ENCODE results near the gene HMGXB4. TPM values are rescaled to one million over a fixed set of nuclear protein-coding genes. Genes with fewer than 3 reads are reported as not detected.
A peak's percentile ranks its signal among the peaks of the same experiment; 100 is the strongest.
"Not testable (repeated sequence)": the region's sequence is repeated elsewhere in the genome, so short reads cannot be mapped to it uniquely, and the experiment has no call there.

Gene HMGXB4, protein sequence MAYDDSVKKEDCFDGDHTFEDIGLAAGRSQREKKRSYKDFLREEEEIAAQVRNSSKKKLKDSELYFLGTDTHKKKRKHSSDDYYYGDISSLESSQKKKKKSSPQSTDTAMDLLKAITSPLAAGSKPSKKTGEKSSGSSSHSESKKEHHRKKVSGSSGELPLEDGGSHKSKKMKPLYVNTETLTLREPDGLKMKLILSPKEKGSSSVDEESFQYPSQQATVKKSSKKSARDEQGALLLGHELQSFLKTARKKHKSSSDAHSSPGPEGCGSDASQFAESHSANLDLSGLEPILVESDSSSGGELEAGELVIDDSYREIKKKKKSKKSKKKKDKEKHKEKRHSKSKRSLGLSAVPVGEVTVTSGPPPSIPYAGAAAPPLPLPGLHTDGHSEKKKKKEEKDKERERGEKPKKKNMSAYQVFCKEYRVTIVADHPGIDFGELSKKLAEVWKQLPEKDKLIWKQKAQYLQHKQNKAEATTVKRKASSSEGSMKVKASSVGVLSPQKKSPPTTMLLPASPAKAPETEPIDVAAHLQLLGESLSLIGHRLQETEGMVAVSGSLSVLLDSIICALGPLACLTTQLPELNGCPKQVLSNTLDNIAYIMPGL
- 7.0 and 8.1 TPM in 2 replicates for total RNA-seq (2014; rRNA removed; shearing (Covaris generic))

DNA sequence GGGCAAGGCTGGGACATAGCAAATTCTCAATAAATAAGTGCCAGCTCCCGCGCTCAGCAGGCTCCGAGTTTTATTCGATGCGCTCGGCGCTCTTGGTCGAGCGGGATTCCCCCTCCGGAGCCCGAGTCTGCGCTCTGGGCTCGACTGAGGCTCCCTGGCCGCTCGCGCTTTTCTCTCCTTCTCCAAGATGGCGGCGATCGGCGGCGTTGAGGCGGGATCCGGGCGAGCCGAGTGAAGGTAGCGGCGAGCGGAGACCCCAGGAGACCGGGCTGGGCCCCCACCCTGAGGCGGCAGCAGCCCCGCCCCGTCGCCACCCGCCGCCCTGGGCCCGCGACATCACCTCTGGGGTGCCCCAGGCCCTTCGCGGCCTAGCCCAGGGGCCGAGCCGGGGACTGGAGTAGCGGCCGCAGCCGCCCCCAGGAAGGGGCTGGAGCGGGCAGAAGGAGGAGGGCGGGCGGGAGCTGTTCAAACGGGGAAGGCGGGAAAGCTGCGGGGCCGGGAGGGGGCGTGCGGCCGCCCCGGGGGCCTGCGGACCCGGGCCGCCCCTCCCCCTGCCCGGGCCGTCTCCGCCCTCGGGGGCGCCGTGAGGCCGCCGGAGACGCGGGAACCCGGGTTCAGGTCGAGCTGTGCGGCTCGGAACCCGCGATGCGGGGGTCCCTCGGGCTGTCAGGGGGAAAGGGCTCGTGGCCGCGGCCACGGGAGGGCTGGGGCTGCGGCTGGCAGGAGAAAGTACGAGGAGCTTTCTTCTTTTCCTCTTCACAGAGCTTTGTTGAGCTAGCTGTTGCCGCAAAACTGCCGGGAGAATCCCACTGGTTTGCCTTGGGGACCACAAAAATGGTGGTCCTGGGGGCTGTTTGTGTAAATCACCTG is at the start of gene HMGXB4:
Gene HMGXB4, plus strand, starts transcription at position 173 of the 870 bp plus-strand sequence. CDS start 4,898 bp downstream, outside the sequence.
- DNase-seq (ENCODE audit: low spot score): peak; percentile 80

DNA sequence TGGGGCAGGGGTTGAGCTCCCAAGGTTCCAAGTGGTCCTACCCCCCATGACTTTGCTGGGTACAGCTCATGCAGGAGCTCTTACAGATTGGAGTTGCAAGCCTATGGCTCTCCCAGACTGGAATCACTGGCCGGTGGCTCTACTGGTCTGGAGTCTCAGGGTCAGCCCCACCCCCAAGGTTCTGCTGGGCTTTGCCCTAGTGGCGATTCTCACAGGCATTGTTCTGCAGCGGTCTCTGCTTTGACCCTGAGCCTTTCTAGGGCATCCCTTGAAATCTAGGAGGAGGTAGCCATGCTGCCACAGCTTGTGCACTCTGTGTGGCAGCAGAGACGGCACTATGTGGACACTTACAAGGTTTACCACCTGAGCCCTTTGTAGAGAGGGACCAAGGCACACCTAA is 49.3 kb upstream of the HMGXB4 start:
- no peak for DNase-seq (ENCODE audit: low spot score)

DNA sequence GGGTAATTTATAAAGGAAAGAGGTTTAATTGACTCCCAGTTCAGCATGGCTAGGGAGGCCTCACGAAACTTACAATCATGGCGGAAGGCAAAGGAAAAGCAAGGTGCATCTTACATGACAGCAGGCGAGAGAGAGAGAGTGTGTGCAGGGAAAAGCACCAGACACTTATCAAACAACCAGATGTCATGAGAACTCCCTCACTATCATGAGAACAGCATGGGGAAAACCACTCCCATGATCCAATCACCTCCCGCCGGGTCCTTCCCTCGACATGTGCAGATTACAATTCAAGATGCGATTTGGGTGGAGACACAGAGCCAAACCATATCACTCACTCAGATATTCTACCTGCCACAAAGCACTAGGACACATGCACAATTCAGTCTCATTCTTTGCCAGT is 48.1 kb upstream of the HMGXB4 start:
- DNase-seq (ENCODE audit: low spot score): no peak

DNA sequence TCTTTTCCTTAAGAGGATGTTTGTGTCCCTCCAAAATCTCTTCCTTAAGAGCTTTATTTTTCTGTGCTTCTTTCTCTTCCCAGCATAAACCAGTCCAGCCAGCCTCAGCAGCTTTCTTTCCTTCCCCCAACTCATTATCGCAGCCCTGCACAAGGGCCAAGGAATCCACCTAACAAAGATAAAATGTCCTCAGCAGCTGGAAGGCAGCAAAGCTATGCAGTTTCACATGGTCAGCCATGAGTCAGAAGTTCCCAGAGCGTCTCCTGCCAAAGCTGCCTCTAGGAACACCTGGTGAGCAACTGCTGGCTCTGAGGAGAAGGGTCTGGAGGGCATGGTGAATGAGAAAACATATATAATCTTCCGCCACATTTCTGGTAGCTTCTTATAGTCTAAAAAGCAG is 45.3 kb upstream of the HMGXB4 start:
- no peak for DNase-seq (ENCODE audit: low spot score)

DNA sequence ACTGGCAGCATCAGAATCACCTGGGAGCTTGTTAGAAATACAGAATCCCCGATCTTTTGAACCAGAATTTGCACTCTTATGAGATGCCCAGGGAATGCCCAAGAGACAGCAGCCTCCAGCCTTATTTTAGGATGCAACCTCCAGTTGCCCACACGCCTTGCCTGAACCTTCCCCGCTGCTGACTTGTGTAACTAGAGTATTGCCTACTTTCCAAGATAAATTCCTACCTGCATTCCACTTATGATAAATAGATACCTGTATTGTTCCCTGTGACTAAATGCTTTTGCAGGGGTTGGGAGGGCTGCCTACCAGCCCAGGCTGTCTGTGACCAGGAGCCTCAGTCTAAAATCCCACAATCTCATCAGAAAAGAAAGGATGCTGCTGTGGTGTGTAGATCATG is 44.3 kb upstream of the HMGXB4 start:
- no peak for DNase-seq (ENCODE audit: low spot score)

DNA sequence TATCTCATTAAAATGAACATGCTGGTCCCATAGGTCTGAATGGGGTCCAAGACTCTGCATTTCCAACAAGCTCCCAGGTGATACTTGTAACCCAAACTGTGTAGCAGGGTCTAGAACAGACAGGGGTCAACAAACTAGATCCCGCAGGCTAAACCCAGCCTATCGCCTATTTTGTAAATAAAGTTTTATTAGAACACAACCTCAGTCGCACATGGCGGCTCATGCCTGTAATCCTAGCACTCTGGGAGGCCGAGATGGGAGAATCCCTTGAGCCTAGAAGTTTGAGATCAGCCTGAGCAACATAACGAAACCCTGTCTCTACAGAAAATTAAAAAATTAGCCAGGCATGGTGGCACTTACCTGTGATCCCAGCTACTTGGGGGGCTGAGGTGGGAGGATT is 42.3 kb upstream of the HMGXB4 start:
- DNase-seq (ENCODE audit: low spot score): no peak

DNA sequence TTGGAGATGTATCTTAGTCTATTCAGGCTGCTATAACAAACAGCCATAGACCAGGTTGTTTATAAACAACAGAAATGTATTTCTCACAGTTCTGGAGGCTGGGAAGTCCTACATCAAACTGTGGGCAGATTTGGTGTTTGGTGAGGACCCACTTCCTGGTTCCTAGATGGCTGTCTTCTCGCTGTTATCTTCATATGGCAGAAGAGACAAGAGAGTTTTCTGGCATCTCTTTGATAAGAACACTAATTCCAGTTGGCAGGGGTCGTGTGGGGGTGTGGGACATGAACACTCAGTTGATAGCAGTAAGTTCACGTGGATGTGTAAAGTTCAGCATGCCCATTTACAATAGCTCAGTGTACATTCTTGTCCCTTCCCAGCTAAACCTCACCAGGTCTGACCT is 41.3 kb upstream of the HMGXB4 start:
- no peak for DNase-seq (ENCODE audit: low spot score)

DNA sequence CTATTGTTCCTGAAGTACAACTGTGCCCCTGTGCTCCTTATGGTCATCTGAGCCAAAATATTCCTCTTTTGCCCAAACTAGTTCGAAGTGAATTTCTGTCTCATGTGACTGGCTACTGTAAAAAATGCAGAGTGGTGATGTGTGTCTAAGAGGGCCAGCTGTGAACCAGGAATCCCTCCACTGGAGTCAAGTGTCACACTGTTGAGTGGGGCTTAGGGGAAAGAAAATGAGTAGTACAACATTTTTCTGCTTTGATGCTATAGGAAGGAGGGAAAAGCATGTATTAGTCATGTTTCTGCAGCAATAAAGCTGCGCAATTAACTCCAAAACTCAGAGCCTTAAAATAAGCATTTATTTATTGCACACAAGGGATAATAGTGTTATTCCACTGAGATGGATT is 39.8 kb upstream of the HMGXB4 start:
- no peak for DNase-seq (ENCODE audit: low spot score)

DNA sequence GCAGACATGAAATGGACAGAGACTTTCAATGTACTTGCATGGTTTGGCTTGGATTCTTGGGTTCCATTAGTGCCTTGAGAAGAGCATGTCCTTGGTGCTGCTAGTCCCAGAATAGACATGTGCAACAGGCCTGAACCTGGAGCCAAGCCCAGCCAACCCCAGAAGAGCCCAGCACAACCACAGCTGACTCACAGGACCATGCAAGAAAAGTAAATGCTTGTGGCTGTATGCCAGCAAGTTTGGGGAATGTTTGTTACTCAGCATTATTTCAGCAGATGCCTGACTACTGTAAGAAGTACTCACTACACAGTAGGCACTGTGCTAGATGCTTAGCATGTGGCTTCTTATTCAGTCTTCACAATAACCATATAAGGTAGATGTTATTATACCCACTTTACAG is 39.2 kb upstream of the HMGXB4 start:
- no peak for DNase-seq (ENCODE audit: low spot score)

DNA sequence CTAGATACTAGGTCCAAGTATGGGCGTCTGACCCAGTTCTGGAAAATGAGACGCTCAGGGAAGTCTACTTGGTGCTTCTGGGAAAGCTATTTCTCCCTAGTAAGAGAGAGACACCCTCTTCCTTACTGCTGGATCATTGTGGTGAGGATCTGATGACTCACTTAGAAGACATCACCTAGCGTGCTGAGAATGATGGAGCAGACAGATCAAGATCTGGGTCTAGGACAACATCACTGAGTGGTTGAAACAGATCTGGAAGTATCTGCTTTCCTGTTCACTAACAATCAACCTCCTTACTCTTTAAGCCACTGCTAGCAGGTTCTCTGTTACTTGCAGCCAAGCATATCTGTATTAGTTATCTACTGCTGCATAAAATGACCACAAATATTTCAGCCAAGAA is 38.3 kb upstream of the HMGXB4 start:
- DNase-seq (ENCODE audit: low spot score): no peak

DNA sequence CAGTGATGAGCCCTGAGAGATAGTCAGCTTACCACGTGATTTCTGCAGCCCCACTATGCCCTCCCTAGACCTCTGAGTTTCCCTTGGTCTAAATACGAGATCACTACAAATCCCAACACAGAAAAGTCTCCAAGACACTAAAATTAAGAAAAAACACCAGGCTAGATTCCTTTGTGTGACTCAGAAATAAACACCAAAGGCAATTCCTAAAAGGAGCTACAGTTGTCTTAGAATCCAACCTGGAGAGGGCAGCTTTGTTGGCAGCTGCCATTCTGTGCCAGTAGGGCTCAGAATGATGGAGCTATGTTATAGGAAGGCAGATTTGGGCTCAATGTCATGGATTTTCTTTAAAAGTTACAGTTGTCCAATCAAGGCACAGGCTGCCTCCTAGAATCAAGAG is 37.1 kb upstream of the HMGXB4 start:
- DNase-seq (ENCODE audit: low spot score): no peak

DNA sequence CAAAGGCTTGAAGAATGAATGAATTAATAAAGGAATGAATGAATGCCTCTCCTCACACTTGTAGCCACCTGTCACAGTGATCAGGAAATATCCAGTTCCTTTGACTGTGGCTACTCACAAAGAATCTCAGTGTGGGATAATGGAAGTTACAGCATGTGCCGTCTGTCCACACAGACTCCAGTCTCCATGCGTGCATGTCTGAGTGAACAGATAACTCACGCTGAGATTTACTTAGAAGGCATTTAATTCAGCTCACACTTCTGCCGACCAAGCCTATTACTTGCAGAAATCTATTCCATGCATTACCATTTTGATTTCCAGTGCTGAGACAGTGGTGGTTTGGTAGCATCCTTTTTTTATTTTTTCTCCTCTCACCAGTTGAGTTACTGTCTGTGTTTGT is 32.3 kb upstream of the HMGXB4 start:
- no peak for DNase-seq (ENCODE audit: low spot score)

DNA sequence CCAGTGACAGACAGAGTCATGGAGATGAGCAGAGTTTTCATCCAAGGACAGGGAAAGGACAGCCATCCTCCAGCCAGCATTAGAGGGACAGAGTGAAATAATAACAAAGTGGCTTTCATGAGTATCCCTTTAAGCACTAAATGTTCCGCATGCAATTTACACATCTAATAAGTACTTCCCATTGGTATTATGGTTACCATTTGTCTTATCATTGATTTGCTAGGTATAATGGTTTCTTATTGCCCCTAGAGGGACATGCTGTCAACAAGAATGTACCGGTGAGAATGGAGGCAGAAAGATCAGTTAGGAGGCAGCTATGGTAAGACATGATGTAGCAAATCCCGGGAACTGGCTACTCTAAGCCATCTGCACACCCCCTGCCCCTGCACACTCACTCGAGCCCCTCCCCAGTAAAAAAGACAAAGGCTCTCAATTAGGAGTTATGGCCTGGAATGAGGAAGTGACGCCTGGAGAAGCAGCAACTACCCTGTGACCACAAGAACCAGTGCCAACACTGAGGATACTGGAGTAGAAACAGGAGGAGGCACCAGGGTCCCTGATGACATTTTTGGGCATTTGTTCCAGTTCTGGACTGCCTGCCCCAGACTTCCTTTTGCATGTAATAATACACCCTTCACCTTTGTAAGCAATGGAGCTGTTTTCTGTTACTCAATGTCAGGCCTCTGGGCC is 30.2 kb upstream of the HMGXB4 start:
- no peak for DNase-seq (ENCODE audit: low spot score)

DNA sequence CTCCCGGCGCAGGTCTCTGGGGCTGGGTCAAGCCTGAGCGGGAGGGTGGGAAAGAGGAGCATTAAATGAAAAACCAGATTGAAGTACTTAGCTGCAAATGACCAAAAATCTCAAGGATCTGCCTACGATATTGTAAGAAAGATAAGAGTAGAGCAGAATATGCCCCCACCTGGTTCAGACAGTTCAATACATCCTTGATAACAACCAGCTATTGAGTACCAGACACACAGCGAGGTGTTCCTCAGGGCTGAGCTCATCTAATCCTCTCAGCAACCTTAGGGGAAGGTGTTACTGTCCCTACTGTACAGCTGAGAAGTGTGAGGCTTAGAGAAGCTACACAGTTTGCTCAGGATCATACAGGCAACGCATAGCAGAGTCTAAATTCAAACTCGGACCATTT is 27.4 kb upstream of the HMGXB4 start:
- DNase-seq (ENCODE audit: low spot score): no peak

DNA sequence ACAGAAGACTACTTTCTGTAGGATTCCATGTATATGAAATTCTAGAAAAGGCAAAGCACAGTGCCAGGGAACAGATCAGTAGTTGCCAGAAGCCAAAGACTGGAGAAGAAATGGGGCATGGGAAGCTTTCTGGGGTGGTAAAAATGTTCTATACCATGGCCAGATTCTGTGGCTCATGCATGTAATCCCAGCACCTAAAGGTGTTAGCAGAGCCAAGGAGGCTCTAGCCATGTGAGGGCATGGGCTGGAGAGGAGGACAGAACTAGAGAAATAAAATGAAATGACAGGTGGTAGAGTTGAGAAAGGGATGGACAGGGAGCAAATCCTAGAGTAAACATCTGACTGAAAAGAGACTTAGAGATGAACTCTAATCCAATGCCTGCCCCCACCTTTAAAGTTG is 26.9 kb upstream of the HMGXB4 start:
- DNase-seq (ENCODE audit: low spot score): no peak

DNA sequence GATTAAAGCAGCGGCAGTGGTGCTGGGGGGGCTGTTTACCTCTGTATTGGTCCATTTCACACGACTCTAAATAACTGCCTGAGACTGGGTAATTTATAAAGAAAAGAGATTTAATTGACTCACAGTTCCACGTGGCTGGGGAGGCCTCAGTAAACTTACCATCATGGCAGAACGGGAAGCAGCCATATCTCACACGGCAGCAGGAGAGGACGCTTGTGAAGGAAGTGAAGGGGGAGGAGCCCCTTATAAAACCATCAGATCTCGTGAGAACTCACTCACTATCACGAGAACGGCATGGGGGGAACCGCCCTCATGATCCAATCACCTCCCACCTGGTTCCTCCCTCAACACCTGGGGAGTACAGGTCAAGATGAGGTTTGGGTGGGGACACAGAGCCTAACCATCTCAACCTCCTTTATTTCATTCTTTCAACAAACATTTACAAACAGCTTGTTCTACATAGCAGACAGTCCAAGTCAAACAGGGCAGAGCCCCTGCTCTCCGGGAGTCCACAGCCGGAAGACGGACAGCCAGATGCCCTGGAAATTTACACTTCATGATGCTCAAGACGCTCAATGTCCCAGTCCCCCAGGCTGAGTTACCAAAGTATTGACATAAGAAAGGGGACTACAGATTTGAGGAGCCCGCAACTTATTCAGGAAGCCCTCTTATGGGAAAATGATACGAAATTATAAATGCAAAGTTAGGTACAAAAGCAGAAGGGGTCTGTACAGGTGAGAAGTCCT is 26.3 kb upstream of the HMGXB4 start:
- DNase-seq (ENCODE audit: low spot score): no peak

DNA sequence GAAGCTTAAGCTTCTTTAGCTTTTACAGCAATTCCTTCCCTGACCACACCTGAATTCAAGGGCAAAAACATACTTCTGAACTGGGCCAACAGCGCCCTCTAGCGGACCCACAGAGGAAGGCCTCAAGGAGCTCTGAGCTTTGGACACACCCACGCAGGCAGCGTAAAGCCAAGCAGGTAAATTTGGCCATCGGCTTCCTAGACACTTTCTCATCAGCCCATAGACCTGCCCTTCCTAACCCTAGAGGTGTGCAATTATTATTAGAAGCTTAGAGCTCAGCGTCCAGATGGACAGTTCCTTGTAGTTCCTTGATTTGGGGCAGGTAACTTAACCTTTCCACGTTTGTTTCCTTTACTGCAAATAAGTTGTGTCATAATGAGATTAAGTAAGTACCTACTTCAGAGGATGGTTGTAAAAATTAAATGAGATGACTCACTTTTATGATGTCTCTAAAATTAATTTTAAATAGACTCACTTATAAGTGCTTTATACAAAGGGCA is 25.7 kb upstream of the HMGXB4 start:
- peak; percentile 83 for DNase-seq (ENCODE audit: low spot score)

DNA sequence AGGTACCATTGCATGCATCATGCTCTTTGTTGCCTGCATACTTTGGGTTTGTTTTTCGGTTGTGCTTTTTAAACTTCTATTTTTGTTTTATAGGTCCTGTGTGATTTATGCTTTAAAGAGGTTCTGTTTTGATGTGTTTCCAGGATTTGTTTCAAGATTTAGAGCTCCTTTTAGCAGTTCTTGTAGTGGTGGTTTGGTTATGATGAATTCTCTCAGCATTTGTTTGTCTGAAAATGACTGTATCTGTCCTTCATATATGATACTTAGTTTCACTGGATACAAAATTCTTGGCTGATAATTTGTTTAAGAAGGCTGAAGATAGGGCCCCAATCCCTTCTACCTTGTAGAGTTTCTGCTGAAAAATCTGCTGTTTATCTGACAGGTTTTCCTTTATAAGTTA is 18.5 kb upstream of the HMGXB4 start:
- not testable (repeated sequence) for DNase-seq (ENCODE audit: low spot score)

DNA sequence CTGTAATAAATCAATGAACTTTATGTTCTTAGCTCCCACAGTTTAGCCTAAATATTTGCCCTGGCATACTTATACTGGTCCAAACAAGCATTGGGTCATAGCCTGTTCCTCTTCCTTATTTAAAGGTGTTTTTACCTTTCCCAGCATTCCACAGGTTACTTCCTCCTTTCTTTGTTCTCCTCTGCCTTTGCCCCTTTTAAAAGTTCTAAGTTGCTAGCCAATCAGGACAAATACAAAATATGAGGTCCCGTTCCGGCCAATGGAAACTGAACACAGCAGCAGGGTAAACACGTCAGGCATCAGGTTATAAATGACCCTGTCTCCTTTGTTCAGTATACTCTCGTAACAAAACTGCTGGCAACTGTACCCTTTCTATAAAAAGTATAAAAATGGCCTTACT is 12.8 kb upstream of the HMGXB4 start:
- DNase-seq (ENCODE audit: low spot score): not testable (repeated sequence)

DNA sequence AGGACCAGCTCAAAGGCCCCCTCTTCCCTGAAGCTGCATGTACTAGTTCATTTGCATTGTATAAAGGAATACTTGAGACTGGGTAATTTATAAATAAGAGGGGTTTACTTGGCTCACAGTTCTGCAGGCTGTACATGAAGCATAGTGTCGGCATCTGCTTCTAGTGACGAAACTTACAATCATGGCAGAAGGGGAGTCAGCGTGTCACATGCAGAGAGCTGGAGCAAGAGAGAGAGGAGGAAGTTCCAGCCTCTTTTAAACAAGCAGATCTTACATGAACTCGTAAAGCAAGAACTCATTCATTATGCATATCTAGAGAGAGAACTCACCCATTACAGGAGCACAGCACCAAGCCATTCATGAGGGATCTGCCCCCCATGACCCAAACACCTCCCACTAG is 7.1 kb upstream of the HMGXB4 start:
- no peak for DNase-seq (ENCODE audit: low spot score)

DNA sequence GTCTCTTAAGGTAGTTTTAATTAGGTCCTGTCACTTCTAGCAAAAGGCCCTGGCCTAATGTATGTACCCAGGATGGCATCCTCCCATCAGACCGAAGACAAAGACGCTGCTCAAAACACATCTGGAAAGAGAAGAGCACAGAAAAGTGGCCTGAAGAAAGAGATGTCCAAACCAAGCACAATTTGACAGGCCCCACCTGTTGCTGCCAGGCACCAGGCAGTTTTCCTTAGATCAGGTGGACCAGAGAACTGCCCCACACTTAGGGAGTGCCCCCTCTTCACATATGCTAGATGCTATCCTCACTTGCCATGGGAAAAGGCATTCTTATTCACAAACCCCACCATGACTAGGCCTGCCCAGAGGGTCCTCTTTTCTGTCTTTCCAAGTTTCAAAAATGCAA is 3.3 kb upstream of the HMGXB4 start:
- DNase-seq (ENCODE audit: low spot score): no peak

Measured in HT-29 (cell line).